Urinary bladder (tissue), 4 donors: ENCODE measurements around the gene HNRNPF. TPM values are rescaled to one million over a fixed set of nuclear protein-coding genes. Genes with fewer than 3 reads are reported as not detected.

Experiments used
- DNase-seq: peaks from one replicate; pipeline ENCODE4 v3.0.0-alpha.2; 2015; ENCODE audit errors: extremely low spot score
- H3K27ac ChIP-seq: one replicate; pipeline ENCODE4 v1.5.1; 2013; ENCODE audit warnings: low read depth, mild to moderate bottlenecking, moderate library complexity
- H3K36me3 ChIP-seq: one replicate; pipeline ENCODE4 v1.6.1; 2013; ENCODE audit warnings: mild to moderate bottlenecking, moderate library complexity; ENCODE audit not compliant: insufficient read depth
- H3K4me1 ChIP-seq: one replicate; pipeline ENCODE4 v1.6.1; 2013; ENCODE audit warnings: mild to moderate bottlenecking, moderate library complexity; ENCODE audit not compliant: insufficient read depth
- H3K4me3 ChIP-seq: one replicate; pipeline ENCODE4 v1.5.1; 2013; ENCODE audit warnings: low read depth, low read length
- WGBS: extraction: QIAGEN DNeasy Blood & Tissue Kit; methylation state at CpG from one replicate; pipeline ENCODE4 v1.1.7; 2013; 5-methylcytosine and 5-hydroxymethylcytosine counted together
- polyA plus RNA-seq: library from polyadenylated mRNA; stranded (reverse); fragments of 200-250 nt; gene quantifications from one replicate; pipeline ENCODE4 v1.2.3, GENCODE V29; 2013
- total RNA-seq: library from RNA; depleted of rRNA; stranded (reverse); fragments of >200 nt; gene quantifications from one replicate; pipeline ENCODE4 v1.2.3, GENCODE V29; 2014
- donor health status: healthy with polysubstance abuse.
- donor health status: healthy.

HNRNPF gene
- total and polyA plus RNA-seq, 2 donors: 119 to 174 TPM

DNA sequence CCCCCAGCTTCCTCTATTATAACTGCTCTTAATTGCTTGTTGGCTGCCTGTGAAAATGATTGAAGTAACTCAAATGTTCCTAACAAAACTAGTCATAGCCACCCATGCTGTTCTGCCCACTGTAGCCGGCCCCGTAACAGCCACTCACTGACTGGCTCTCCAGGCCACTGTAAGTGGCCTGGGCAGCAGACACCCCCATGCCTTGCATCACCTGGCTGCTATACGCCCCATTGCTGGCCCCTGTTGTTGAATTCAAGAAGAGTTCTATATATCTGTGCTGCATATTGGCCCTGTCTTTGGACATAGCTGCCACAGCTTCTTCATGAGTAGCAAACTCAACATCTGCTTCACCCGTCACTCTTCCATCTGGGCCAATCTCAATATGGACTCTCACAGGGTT lies 22.4 kb downstream of the HNRNPF start:
- Histone ChIP-seq H3K36me3 (peaks cover 5% of the 10 kb centered on the region), H3K4me1 (no peaks in the 10 kb centered on the region), H3K27ac (no peak overlapping the region), H3K4me3 (no peak overlapping the region)
- WGBS: 91% methylated on average over 4 of the region's 4 CpGs
- no peak for DNase-seq

DNA sequence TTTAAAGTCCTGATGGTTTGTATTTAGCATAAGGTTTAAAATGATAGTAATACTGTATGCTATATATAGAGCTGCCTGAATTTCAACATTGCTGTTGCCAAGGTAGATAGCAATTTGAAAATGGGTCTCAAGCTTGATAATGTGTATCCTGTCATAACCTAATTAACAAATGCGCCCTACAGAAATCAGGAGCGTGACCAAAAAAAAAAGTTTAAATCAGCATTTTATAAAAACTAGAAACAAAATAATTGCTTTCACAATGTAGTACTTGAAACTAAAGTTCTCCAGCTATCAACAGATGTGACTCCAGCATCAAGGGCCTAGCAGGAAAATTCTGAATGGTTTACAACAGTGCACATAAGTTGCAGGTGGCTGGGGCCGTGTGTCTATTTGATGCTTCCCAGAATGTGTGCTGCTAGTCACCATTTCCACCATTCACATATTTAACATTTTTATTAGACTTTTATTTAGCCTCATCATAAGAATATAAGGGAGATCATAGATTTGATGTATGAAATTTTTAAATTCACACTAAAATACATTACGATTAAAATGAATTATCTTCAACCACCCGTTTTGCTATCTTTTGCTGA lies 23.5 kb downstream of the HNRNPF start:
- DNase-seq: no peak
- H3K27ac ChIP-seq: no peak overlapping the region
- peaks cover 5% of the 10 kb centered on the region for H3K36me3 ChIP-seq
- H3K4me3 ChIP-seq: no peak overlapping the region
- WGBS: 74% methylated on average over 5 of the region's 5 CpGs
- H3K4me1 ChIP-seq: no peaks in the 10 kb centered on the region

DNA sequence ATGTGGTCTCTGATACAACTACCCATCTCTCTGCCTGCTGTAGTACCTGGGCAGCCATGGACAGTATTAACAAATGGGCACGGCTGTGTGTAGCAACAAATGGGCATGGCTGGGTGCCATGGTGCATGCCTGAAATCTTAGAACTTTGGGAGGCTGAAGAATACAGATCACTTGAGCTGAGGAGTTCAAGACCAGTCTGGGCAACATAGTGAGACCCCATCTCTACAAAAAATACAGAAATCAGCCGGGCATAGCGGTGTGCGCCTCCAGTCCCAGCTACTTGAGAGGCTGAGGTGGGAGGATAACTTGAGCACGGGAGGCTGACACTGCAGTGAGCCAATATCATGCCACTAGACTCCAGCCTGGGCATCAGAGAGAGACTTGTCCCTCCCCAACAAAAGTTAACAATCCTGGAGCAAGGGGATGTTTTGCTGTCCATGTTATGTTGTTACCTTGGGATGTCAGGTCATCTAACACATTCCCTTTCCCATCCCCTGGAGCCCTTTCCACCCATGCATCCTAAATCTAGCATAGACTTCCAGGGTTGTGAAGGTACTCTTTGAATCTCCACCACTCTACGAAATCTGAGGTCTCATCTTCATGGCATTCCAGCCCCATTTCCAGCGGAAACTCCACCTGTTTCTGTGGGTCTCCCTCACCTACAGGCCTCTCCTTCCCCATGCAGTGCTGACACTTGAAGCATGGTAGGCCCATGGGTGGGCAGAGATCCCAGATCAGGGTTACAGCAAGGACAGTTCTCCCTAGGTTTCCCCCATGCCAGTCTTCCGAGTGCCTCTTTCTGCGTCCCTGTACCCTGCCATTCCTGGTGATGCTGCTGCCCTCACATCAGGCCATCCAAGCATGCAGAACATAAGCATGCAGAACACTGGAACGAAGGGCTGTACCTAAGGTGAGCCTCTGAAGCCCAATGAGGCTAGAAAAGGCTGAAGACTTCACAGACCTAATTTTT lies 24.4 kb downstream of the HNRNPF start:
- H3K27ac ChIP-seq: no peak overlapping the region
- H3K4me1 ChIP-seq: no peaks in the 10 kb centered on the region
- no peak overlapping the region for H3K4me3 ChIP-seq
- 85% methylated on average over 10 of the region's 10 CpGs for WGBS
- H3K36me3 ChIP-seq: peaks cover 5% of the 10 kb centered on the region
- no peak for DNase-seq

DNA sequence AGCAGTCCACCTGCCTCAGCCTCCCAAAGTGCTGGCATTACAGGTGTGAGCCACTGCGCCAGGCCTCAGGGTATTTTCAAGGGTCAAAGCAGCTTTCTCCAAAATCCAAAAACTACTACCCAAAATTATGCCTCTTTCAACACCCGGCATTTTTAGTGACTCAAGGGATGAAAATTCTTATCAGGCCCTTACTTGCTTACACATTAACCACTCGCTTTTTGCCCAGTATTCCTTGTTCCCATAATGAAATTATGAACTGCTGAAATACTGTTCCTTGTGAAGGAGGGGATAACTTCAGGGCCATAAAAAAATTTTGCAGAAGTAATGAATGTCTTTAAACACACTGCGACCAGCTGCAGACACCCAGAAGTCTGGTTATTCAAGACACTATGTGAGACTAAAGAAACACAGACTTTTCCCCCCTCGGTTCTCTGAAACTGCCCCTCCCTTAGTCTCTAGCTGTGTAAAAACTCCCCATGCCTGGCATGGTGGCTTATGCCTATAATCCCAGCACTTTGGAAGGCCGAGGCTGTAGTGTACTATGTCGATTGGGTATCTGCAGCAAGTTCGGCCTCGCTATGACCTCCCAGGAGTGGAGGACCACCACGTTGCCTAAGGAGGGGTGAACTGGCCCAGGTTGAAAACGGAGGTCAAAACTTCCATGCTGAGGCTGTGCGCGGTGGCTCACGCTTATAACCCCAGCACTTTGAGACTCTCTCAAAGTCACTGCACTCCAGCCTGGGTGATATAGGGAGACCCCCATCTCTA lies 25.6 kb downstream of the HNRNPF start:
- DNase-seq: no peak
- WGBS: 52% methylated on average over 14 of the region's 14 CpGs
- Histone ChIP-seq H3K4me1 (no peaks in the 10 kb centered on the region), H3K36me3 (peaks cover 4% of the 10 kb centered on the region), H3K4me3 (no peak overlapping the region), H3K27ac (no peak overlapping the region)

DNA sequence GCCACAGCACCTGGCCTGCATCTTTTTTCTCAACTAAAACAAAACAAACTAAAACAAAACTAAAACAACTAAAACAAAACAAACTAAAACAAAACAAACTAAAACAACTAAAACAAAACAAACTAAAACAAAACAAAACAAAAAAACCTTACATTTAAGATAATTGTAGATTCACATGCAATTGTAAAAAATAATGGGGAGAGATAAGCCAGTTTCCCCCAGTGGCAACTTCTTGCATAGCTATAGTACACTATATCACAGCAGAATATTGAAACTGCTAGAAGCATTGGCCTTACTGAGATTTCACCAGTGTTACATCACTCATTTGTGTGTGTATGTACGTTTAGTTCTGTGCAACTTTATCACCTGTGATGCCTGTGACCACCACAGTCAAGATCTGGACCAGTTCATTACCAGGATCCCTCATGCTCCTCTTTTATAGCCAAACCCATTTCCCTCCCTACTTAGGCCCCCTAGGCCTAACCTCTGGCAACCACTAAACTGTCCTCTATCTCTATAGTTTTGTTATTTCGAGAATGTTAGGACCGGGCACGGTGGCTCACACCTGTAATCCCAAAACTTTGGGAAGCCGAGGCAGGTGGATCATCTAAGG lies 28.3 kb downstream of the HNRNPF start:
- no peak for DNase-seq
- Histone ChIP-seq H3K4me3 (no peak overlapping the region), H3K4me1 (no peaks in the 10 kb centered on the region), H3K27ac (no peak overlapping the region), H3K36me3 (no peaks in the 10 kb centered on the region)
- 87% methylated on average over 5 of the region's 5 CpGs for WGBS

DNA sequence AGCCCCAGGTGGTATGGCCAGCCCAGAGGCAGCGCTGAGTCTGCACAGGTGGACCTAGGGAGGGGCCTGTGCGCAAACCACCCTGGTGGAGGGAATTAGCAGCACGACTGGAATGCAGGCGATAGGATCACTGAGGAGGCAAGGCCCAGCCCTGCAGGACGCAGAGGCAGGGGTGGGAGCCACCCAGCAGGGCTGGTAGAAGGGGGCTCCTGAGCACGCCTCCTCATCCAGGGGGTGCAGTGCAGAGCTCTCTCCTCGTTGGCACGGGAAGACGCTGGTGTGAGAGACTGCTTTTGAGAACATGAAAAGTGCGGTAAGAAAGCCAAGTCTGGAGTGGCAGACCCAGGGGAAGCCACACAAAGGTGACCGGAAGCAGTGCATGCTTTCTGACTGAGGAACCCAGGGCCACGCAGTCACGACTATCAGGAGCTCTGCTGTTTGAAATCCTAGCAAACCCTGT lies 31.5 kb downstream of the HNRNPF start:
- 70% methylated on average over 13 of the region's 13 CpGs for whole genome bisulfite sequencing
- Histone ChIP-seq H3K36me3 (no peaks in the 10 kb centered on the region), H3K4me3 (no peak overlapping the region), H3K4me1 (no peaks in the 10 kb centered on the region), H3K27ac (no peak overlapping the region)
- DNase-seq: no peak

DNA sequence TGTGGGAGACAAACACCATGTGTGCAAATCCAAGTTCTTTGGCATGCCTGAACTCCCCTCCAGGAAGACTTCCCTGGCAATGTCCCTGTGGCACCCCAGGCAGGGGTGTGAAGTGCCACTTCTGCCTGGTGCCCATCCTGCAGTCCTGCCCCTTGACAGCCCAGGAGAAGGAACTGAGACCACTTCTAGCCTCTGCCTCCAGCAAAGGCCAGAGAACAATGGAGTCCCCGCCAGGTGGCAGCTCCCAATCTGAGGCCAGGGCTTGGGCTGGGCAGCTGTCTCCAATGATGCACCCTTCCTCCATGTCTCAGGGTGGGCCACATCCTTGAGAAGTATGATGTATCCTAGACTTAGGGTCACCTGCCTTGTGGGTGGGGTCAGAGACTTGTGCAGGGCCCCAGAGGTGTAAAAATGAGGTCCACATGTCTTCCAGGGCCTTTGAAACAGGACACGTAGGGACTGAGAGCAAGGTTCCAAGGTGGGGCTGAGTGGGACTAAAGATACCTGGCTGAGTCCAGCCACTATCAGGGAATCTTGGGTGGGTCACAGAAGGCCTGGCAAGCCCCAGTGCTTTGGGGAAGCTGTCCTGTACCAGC lies 32.1 kb downstream of the HNRNPF start:
- Histone ChIP-seq H3K4me1 (no peaks in the 10 kb centered on the region), H3K27ac (no peak overlapping the region), H3K36me3 (no peaks in the 10 kb centered on the region), H3K4me3 (no peak overlapping the region)
- 64% methylated on average over 2 of the region's 2 CpGs for WGBS
- no peak for DNase-seq

DNA sequence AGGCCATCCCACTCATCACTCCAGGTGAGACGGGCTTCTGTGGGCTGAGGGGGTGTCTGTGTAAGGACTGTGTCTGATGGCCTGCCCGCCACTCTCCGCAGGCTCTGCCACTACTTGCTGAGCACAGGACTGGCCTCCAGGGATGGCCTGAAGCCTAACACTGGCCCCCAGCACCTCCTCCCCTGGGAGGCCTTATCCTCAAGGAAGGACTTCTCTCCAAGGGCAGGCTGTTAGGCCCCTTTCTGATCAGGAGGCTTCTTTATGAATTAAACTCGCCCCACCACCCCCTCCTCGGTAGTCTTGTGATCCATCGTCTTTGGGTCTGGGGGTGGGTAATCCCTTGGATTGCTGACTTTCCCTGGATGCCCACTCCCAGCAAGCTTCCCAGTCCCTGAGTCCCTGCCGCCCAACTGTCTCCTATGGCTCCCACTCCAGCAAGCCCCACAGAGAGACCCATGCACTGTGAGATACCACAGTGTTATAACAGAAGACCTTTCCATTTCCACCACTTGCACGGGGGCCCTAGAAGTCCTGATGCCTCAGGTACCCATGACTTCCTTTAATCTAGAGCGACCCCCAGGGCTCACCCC lies 32.8 kb downstream of the HNRNPF start:
- DNase-seq: no peak
- H3K36me3 ChIP-seq: no peaks in the 10 kb centered on the region
- 91% methylated on average over 9 of the region's 9 CpGs for WGBS
- no peak overlapping the region for H3K27ac ChIP-seq
- no peak overlapping the region for H3K4me3 ChIP-seq
- H3K4me1 ChIP-seq: no peaks in the 10 kb centered on the region

DNA sequence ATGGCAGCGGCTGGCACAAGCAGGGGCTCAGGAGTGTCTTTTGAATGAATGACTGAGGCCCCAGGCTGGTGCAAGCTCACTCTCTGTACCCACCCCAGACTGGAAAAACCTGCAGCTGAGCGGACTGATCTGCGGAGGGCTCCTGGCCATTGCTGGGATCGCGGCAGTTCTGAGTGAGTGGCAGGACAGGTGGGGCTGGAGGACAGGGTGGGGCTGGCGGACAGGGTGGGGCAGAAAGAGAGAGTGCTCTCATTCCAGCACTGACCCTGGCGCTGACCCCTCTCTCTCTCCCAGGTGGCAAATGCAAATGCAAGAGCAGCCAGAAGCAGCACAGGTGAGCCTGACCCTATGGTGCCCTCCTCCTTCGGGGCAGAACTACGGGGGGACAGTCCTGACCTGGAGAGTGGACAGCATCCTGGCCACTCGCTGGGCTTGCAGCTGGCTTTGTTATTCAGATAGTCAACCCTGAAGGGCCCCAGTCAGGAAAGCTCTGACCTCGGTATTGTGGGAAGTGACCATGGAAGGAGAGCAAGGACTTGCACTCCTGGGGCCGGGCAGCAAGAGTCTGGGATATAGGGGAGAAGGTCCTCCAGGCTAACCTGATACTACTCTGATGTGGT lies 33.5 kb downstream of the HNRNPF start:
- H3K4me3 ChIP-seq: no peak overlapping the region
- H3K27ac ChIP-seq: no peak overlapping the region
- H3K4me1 ChIP-seq: peaks cover under 1% of the 10 kb centered on the region
- no peaks in the 10 kb centered on the region for H3K36me3 ChIP-seq
- WGBS: 79% methylated on average over 12 of the region's 12 CpGs
- DNase-seq: no peak

DNA sequence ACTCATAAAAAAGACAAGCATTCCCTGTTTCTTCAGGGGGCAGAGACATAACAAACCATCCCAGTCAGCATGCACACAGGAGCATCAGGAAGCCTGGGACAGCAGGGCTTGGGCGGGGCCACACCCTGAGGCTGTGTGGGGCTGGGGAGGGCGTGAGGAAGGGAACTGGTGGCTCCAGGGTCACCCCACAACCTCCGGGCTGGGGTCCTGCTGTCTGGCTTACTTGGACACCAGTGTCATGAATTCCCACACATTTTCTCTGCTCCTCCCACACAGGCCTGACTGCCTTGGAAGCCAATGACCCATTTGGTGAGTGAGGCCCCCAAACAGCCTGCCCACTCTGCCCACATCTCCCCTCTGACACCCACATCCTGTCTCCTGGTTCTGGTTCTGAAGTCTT lies 34.8 kb downstream of the HNRNPF start:
- Histone ChIP-seq H3K27ac (no peak overlapping the region), H3K36me3 (no peaks in the 10 kb centered on the region)
- WGBS: 89% methylated on average over 3 of the region's 3 CpGs

DNA sequence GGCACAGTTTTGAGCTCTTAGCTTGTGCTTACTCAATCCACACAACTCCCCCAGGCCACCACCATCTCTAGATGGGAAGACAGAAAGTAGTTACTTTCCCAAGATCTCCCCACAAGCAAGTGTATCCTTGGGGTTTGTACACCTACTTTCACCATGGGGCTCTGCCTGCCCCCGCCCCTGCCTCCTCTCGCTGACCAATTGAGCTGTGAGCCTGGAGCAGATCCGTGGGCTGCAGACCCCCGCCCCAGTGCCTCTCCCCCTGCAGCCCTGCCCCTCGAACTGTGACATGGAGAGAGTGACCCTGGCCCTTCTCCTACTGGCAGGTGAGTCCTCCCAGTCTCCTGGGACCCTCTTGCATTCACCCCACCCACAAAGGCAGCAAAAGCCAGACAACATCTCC lies 35.5 kb downstream of the HNRNPF start:
- WGBS: 65% methylated on average over 5 of the region's 5 CpGs

More for the DNA sequence above, 34.8 kb downstream of the HNRNPF start:
- no peak overlapping the region for H3K4me3 ChIP-seq
- H3K4me1 ChIP-seq: peaks cover 1% of the 10 kb centered on the region
- DNase-seq: no peak

DNA sequence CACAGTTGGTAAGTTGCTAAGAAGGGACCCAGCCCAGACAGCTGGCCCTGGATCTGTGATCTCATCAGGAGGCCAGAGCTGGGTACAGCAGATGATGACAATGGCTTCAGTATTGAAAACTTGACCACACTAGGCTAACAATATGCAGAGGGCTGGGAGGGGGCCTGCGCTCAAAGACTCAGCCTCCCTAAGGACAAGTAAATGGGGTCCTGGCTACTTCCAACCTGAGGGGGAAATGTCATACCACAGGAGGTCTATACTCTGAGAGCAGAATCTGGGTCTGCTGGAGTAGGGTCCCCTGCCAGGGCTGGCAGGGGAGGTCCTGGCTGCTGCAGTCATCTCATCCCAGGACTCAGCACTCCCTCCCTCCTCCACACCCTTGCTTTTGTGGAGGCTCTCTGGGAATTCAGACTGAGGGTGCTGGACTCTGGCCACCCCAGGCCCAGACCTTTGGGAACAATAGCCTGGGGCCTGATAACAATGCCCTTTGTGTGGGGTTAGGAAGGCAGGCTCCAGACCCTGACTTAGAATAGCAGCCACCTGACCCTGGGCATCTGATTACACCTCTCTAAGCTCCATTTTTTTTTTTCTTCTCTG lies 36.1 kb downstream of the HNRNPF start:
- 100% methylated on average over 1 of the region's 1 CpG for WGBS
- Histone ChIP-seq H3K4me1 (peaks cover 1% of the 10 kb centered on the region), H3K36me3 (no peaks in the 10 kb centered on the region), H3K27ac (no peak overlapping the region), H3K4me3 (no peak overlapping the region)
- no peak for DNase-seq

More for the DNA sequence above, 35.5 kb downstream of the HNRNPF start:
- no peak for DNase-seq
- Histone ChIP-seq H3K4me1 (peaks cover 1% of the 10 kb centered on the region), H3K27ac (no peak overlapping the region), H3K4me3 (no peak overlapping the region), H3K36me3 (no peaks in the 10 kb centered on the region)
